Esophagus squamous epithelium (tissue), 5 donors: ENCODE measurements around the gene GPSM3. TPM values are rescaled to one million over a fixed set of nuclear protein-coding genes. Genes with fewer than 3 reads are reported as not detected.

ENCODE experiments used
- DNase-seq: peaks from one replicate; lab custom pipeline; 2025; lab: John Stamatoyannopoulos, UW
- H3K27ac ChIP-seq, 4 donors: fragments of 200-600 bp; sonication (generic); one replicate each; pipeline ENCODE4 v1.5.1; 2016 to 2019; ENCODE audit warnings: mild to moderate bottlenecking in 1 of 4
- H3K27me3 ChIP-seq, 4 donors: fragments of 200-600 bp; sonication (generic); 1 replicate in 3 of 4; 2 replicates in 1 of 4; pipeline versions ENCODE4 v1.5.1 to v1.6.0; 2017 to 2021; ENCODE audit warnings: antibody characterized with exemption in 1 of 4
- H3K36me3 ChIP-seq, 3 donors: fragments of 200-600 bp; sonication (generic); one replicate each; pipeline ENCODE4 v1.5.1; 2016 to 2019
- H3K4me1 ChIP-seq, 3 donors: fragments of 200-600 bp; sonication (generic); one replicate each; pipeline ENCODE4 v1.5.1; 2017 to 2019
- H3K4me3 ChIP-seq, 4 donors: fragments of 200-600 bp; sonication (generic); 1 replicate in 3 of 4; 2 replicates in 1 of 4; pipeline ENCODE4 v1.5.1; 2016 to 2019; ENCODE audit warnings: mild to moderate bottlenecking in 2 of 4, moderate library complexity in 1 of 4
- H3K9me3 ChIP-seq, 3 donors: fragments of 200-600 bp; sonication (generic); one replicate each; pipeline ENCODE4 v1.5.1; 2016 to 2019
- CTCF ChIP-seq, 6 experiments: fragments of 450-650 bp in 4 of 6; fragments of 200-600 bp in 2 of 6; sonication (generic) in 2 of 6; IDR thresholded peaks; one replicate each; pipeline ENCODE4 v1.5.1; 2016 to 2019; ENCODE audit warnings: antibody characterized with exemption in 6 of 6, mild to moderate bottlenecking in 4 of 6, moderate library complexity in 4 of 6
- POLR2A ChIP-seq, 4 donors: fragments of 450-650 bp; IDR thresholded peaks; one replicate each; pipeline ENCODE4 v1.6.1; 2017; ENCODE audit warnings: antibody characterized with exemption in 4 of 4, mild to moderate bottlenecking in 4 of 4, moderate library complexity in 3 of 4
- WGBS, 2 donors: methylation state at CpG; one replicate each; pipeline ENCODE4 v1.1.5; 2018; 5-methylcytosine and 5-hydroxymethylcytosine counted together
- intact Hi-C: fragments of 100-400 bp; cut with DNase I; formaldehyde crosslinking; loops from one replicate; pipeline ENCODE4 v1.15.0; 2022
- total RNA-seq, 4 donors: library from RNA; depleted of rRNA; stranded (reverse); fragments of >200 nt; gene quantifications; one replicate each; pipeline ENCODE4 v1.1.0, GENCODE V29; 2016
- donor health status: DM: yes; HTN: yes; CAD: no.

GPSM3 gene
- total RNA-seq, 4 donors from 2014 or later = 1.6 to 14.1 (median 6.5) TPM

- H3K9me3 ChIP-seq = no peaks in the 10 kb centered on the region
- intact Hi-C loops = no loop called here
- DNase-seq = no peak
- no peak overlapping the region for H3K4me3 ChIP-seq
- WGBS, 2 donors = 78 to 86% methylated on average over 2 to 4 of the region's 7 CpGs
- TF ChIP-seq POLR2A (IDR thresholded peaks at IDR 0.05) (no peak), CTCF (IDR thresholded peaks at IDR 0.05) (no peak)
- peaks cover 10 to 98% (median 26%) of the 10 kb centered on the region in 3 donors for H3K36me3 ChIP-seq
- H3K4me1 ChIP-seq = peaks cover 0 to 6% (median 0%) of the 10 kb centered on the region in 3 donors
- H3K27ac ChIP-seq = peak overlapping the region; percentile 1 to 53 (median 48)
- no peaks in the 10 kb centered on the region for H3K27me3 ChIP-seq
These were observed 28.7 kb downstream of the GPSM3 start for GRCh38 chr6:32163559-32164258.

GRCh38 chr6:32158052-32158451, 34.4 kb downstream of the GPSM3 start:
- no peak for TF ChIP-seq CTCF (IDR thresholded peaks at IDR 0.05)
- no peaks in the 10 kb centered on the region for H3K9me3 ChIP-seq
- H3K36me3 ChIP-seq = peaks cover 24 to 74% (median 30%) of the 10 kb centered on the region in 3 donors
- H3K4me1 ChIP-seq = peaks cover 10 to 29% (median 15%) of the 10 kb centered on the region in 3 donors
- H3K27me3 ChIP-seq = no peaks in the 10 kb centered on the region
- intact Hi-C loops = no loop called here
- no peak overlapping the region for H3K27ac ChIP-seq
- no peak overlapping the region for H3K4me3 ChIP-seq
- DNase-seq = no peak

GRCh38 chr6:32156891-32157290, 35.6 kb downstream of the GPSM3 start:
- 85 to 91% methylated on average over 9 of the region's 9 CpGs for WGBS, 2 donors
- no peaks in the 10 kb centered on the region for H3K9me3 ChIP-seq
- no peaks in the 10 kb centered on the region for H3K27me3 ChIP-seq
- H3K4me3 ChIP-seq = no peak overlapping the region
- TF ChIP-seq POLR2A (IDR thresholded peaks at IDR 0.05) (no peak), CTCF (IDR thresholded peaks at IDR 0.05) (no peak)
- H3K4me1 ChIP-seq = peaks cover 19 to 40% (median 26%) of the 10 kb centered on the region in 3 donors
- H3K36me3 ChIP-seq = peaks cover 16 to 62% (median 22%) of the 10 kb centered on the region in 3 donors
- no peak for DNase-seq
- intact Hi-C loops = no loop called here
- no peak overlapping the region for H3K27ac ChIP-seq

- TF ChIP-seq POLR2A (IDR thresholded peaks at IDR 0.05) (no peak), CTCF (IDR thresholded peaks at IDR 0.05) (peak; percentile 28 to 77 (median 66))
- H3K4me3 ChIP-seq = peak overlapping the region; percentile 61 to 95 (median 78)
- 0 to 8% methylated on average over 4 to 10 of the region's 34 CpGs for WGBS, 2 donors
- H3K9me3 ChIP-seq = no peaks in the 10 kb centered on the region
- peaks cover 16 to 40% (median 22%) of the 10 kb centered on the region in 3 donors for H3K36me3 ChIP-seq
- peaks cover 19 to 61% (median 26%) of the 10 kb centered on the region in 3 donors for H3K4me1 ChIP-seq
- DNase-seq = no peak
- H3K27ac ChIP-seq = peak overlapping the region; percentile 87 to 98 (median 94)
- H3K27me3 ChIP-seq = peaks cover 0 to 6% (median 0%) of the 10 kb centered on the region in 4 donors
- intact Hi-C loops = no loop called here
These were observed 37.8 kb downstream of the GPSM3 start for GRCh38 chr6:32154514-32155161.
